HepG2 (cell line): ENCODE data around the gene SDC1. TPM values are rescaled to one million over a fixed set of nuclear protein-coding genes. Genes with fewer than 3 reads are reported as not detected.

Experiments
- CEBPG ChIP-seq: IDR thresholded peaks from 2 replicates; pipeline ENCODE4 v1.6.1; 2016
- FOXK2 ChIP-seq: fragments of 450-650 bp; IDR thresholded peaks from 2 replicates; pipeline ENCODE4 v1.6.1; 2016
- KLF16 ChIP-seq, 2 experiments: sonication (generic) in 1 of 2; formaldehyde crosslinking in 1 of 2; IDR thresholded peaks; 2 replicates each; pipeline versions ENCODE4 v1.6.1 to v1.8.0; 2016 to 2023; ENCODE audit warnings: missing genetic modification reagents in 2 of 2, missing compliant biosample characterization in 1 of 2
- PHB2 ChIP-seq: fragments of 450-650 bp; IDR thresholded peaks from 2 replicates; pipeline ENCODE4 v1.6.1; 2018; ENCODE audit not compliant: partially characterized antibody
- POGZ ChIP-seq: sonication (generic); formaldehyde crosslinking; IDR thresholded peaks from 2 replicates; pipeline ENCODE4 v1.4.0; 2020; ENCODE audit warnings: mild to moderate bottlenecking, missing genetic modification reagents
- SP5 ChIP-seq: IDR thresholded peaks from 2 replicates; pipeline ENCODE4 v1.6.1; 2016; ENCODE audit warnings: low read depth, borderline replicate concordance
- ZBTB40 ChIP-seq, 2 experiments: fragments of 450-650 bp in 1 of 2; sonication (generic) in 1 of 2; formaldehyde crosslinking in 1 of 2; IDR thresholded peaks; 2 replicates each; pipeline versions ENCODE4 v1.6.1 to v1.8.0; 2016 to 2022; ENCODE audit warnings: antibody characterized with exemption in 1 of 2, mild to moderate bottlenecking in 1 of 2, missing genetic modification reagents in 1 of 2
- ZBTB49 ChIP-seq: sonication (generic); formaldehyde crosslinking; IDR thresholded peaks from 2 replicates; pipeline ENCODE4 v1.4.0; 2020; ENCODE audit warnings: missing genetic modification reagents, borderline replicate concordance
- ZNF564 ChIP-seq: sonication (generic); formaldehyde crosslinking; IDR thresholded peaks from 2 replicates; pipeline ENCODE4 v1.8.1; 2023; ENCODE audit warnings: mild to moderate bottlenecking, missing genetic modification reagents
- polyA plus RNA-seq, 8 experiments: library from polyadenylated mRNA; depleted of rRNA in 3 of 8; stranded (reverse) in 7 of 8; unstranded in 1 of 8; fragments of >200 nt; fragmentation: Illumina TruSeq in 4 of 8; extraction: Trizol in 4 of 8; gene quantifications; 2 replicates each; pipeline versions ENCODE4 v1.2.1 to v1.2.3, GENCODE V29; 2011 to 2016; ENCODE audit warnings: low read depth in 4 of 8, missing spikeins in 1 of 8, mixed read lengths in 1 of 8; ENCODE audit not compliant: insufficient read depth in 1 of 8
- total RNA-seq, 5 experiments: library from RNA; depleted of rRNA; stranded (reverse); fragments of >200 nt; fragmentation: Illumina TruSeq; extraction: Trizol; gene quantifications; 2 replicates each; pipeline ENCODE4 v1.2.3, GENCODE V29; 2016; ENCODE audit warnings: low read depth in 1 of 5
- TF ChIP-seq, protein P1 (sequence below): sonication (generic); formaldehyde crosslinking; IDR thresholded peaks from 2 replicates; pipeline ENCODE4 v1.4.0; 2020; ENCODE audit warnings: mild to moderate bottlenecking, missing genetic modification reagents

SDC1 gene
- total and polyA plus RNA-seq, 2 of the 13 experiments (the other 11 are each of a cell fraction or from before 2014, with no cell fraction given): 108 to 119 TPM

- TF ChIP-seq ZBTB40 (IDR thresholded peaks at IDR 0.05): peak; percentile 22; the same call in 1 of the 2 replicates
- TF ChIP-seq ZBTB40 (CRISPR knock-in tag; IDR thresholded peaks at IDR 0.05): no peak
- TF ChIP-seq KLF16 (CRISPR knock-in tag; IDR thresholded peaks at IDR 0.05): no peak
- TF ChIP-seq FOXK2: peak; percentile 25; the same call in 1 of the 2 replicates
- TF ChIP-seq, protein P1, sequence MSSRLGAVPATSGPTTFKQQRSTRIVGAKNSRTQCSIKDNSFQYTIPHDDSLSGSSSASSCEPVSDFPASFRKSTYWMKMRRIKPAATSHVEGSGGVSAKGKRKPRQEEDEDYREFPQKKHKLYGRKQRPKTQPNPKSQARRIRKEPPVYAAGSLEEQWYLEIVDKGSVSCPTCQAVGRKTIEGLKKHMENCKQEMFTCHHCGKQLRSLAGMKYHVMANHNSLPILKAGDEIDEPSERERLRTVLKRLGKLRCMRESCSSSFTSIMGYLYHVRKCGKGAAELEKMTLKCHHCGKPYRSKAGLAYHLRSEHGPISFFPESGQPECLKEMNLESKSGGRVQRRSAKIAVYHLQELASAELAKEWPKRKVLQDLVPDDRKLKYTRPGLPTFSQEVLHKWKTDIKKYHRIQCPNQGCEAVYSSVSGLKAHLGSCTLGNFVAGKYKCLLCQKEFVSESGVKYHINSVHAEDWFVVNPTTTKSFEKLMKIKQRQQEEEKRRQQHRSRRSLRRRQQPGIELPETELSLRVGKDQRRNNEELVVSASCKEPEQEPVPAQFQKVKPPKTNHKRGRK (CRISPR knock-in tag): peak; percentile 97
- TF ChIP-seq PHB2: peak; percentile 70
- no peak for TF ChIP-seq SP5 (CRISPR knock-in tag)
- TF ChIP-seq ZBTB49 (CRISPR knock-in tag): no peak
- peak; percentile 72; the same call in 1 of the 2 replicates for TF ChIP-seq ZNF564 (CRISPR knock-in tag)
- no peak for TF ChIP-seq POGZ (CRISPR knock-in tag)
- TF ChIP-seq CEBPG: peak; percentile 45
Observed at GRCh38 chr2:20229322-20230113, 4.6 kb upstream of the SDC1 start (continued).
